ENCODE data around the gene TICAM2. TPM values are rescaled to one million over a fixed set of nuclear protein-coding genes. Genes with fewer than 3 reads are reported as not detected.

TICAM2 gene
- total RNA-seq, 1 donor from 2014 or later: 1.9 TPM

DNA sequence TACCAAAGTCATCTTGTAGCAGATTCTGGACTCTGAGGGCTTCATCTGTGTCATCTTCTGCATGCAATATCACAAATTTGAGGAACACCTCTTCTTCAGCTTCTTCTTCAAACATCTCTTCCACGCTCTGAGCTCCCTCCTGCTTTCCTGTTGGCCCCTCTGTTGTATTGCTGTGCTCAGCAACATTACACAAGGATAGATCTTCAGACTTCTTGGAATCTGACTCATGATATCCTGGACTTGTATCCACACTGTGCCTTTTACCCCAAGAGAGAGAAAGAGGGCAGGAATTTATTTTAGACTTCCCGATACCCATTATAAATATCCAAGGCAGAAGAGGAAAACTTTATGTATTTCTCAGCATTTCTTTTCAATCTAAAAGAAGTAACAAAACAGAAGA, 21.3 kb downstream of the TICAM2 start:
- H3K4me3 Mint-ChIP-seq (ENCODE audit: unreplicated experiment): no peak overlapping the region
- H3K36me3 Mint-ChIP-seq (ENCODE audit: low read depth, unreplicated experiment): no peaks in the 10 kb centered on the region
- no peaks in the 10 kb centered on the region for H3K27me3 Mint-ChIP-seq (ENCODE audit: unreplicated experiment)
- H3K4me1 Mint-ChIP-seq (ENCODE audit: unreplicated experiment): peaks cover 3% of the 10 kb centered on the region
- DNase-seq (ENCODE audit: low spot score): no peak
- TF ChIP-seq, protein P1, sequence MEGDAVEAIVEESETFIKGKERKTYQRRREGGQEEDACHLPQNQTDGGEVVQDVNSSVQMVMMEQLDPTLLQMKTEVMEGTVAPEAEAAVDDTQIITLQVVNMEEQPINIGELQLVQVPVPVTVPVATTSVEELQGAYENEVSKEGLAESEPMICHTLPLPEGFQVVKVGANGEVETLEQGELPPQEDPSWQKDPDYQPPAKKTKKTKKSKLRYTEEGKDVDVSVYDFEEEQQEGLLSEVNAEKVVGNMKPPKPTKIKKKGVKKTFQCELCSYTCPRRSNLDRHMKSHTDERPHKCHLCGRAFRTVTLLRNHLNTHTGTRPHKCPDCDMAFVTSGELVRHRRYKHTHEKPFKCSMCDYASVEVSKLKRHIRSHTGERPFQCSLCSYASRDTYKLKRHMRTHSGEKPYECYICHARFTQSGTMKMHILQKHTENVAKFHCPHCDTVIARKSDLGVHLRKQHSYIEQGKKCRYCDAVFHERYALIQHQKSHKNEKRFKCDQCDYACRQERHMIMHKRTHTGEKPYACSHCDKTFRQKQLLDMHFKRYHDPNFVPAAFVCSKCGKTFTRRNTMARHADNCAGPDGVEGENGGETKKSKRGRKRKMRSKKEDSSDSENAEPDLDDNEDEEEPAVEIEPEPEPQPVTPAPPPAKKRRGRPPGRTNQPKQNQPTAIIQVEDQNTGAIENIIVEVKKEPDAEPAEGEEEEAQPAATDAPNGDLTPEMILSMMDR (IDR thresholded peaks at IDR 0.05; ENCODE audit: unreplicated experiment): no peak
- H3K9me3 Mint-ChIP-seq (ENCODE audit: unreplicated experiment): no peaks in the 10 kb centered on the region
- H3K27ac Mint-ChIP-seq (ENCODE audit: unreplicated experiment): no peak overlapping the region

DNA sequence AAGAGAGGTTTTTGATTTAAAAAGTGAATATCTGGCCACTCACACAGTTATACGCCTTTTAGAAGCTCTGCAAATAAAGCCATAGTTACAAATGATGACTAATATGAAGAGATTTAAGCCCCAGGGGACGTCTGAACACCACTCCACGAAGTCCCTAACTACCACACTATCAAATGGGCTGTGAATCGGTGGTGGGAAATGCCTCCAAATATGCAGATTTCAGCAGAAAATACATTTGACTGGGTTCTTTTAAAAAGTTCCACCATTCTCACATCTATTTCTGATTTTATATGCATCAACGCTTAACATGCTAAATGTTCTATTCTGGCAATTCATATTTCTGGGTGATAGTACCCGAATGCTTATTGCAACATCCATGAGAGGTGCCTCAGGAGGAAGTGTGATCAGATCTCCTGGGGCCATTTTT, 22.5 kb downstream of the TICAM2 start:
- no peak overlapping the region for H3K27ac Mint-ChIP-seq (ENCODE audit: unreplicated experiment)
- no peak for DNase-seq (ENCODE audit: low spot score)
- H3K4me1 Mint-ChIP-seq (ENCODE audit: unreplicated experiment): peaks cover 7% of the 10 kb centered on the region
- no peak overlapping the region for H3K4me3 Mint-ChIP-seq (ENCODE audit: unreplicated experiment)
- H3K27me3 Mint-ChIP-seq (ENCODE audit: unreplicated experiment): no peaks in the 10 kb centered on the region
- H3K9me3 Mint-ChIP-seq (ENCODE audit: unreplicated experiment): no peaks in the 10 kb centered on the region
- no peaks in the 10 kb centered on the region for H3K36me3 Mint-ChIP-seq (ENCODE audit: low read depth, unreplicated experiment)
- TF ChIP-seq, protein P1 (IDR thresholded peaks at IDR 0.05; ENCODE audit: unreplicated experiment): no peak

DNA sequence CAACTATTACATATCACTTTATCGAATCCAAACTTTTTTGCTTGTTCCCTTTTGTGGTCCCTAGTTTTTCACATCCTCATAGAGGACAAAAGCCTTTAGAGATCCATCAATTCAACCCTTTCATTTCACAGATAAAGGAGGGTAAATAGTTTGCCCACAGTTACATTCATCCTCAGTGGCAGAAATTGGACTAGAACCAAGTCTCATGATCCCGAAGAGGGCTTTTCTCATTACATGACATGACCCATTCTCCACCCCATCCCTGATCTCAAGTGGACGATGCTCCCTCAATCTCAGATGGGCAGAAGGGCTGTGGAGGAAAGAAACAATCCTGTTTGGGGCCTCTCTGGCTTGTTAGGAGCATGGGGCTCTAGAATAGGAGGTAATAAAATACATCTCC, 23.1 kb downstream of the TICAM2 start:
- H3K27me3 Mint-ChIP-seq (ENCODE audit: unreplicated experiment): no peaks in the 10 kb centered on the region
- no peak overlapping the region for H3K27ac Mint-ChIP-seq (ENCODE audit: unreplicated experiment)
- H3K4me3 Mint-ChIP-seq (ENCODE audit: unreplicated experiment): no peak overlapping the region
- no peak for DNase-seq (ENCODE audit: low spot score)
- no peaks in the 10 kb centered on the region for H3K9me3 Mint-ChIP-seq (ENCODE audit: unreplicated experiment)
- TF ChIP-seq, protein P1 (IDR thresholded peaks at IDR 0.05; ENCODE audit: unreplicated experiment): no peak
- H3K4me1 Mint-ChIP-seq (ENCODE audit: unreplicated experiment): peaks cover 7% of the 10 kb centered on the region
- no peaks in the 10 kb centered on the region for H3K36me3 Mint-ChIP-seq (ENCODE audit: low read depth, unreplicated experiment)

DNA sequence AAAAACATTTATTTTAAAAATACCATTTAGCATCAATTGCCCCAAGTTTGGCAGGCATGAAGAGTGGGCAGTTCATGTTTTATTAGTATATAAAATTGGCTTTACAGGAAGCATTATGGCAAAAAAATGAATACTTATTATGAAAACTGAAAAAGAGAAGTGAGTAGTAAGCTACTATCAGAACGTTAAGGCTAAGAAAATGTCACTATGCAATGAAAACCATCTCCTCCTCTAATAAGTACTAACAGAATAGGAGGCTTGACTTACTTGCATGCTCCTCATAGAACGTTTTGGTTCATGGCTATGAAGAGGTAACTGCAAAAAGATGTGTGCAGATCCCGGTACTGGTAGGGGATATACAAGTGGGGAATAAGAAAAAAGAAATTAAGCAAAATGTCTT, 23.6 kb downstream of the TICAM2 start:
- no peak for DNase-seq (ENCODE audit: low spot score)
- H3K4me1 Mint-ChIP-seq (ENCODE audit: unreplicated experiment): peaks cover 7% of the 10 kb centered on the region
- no peaks in the 10 kb centered on the region for H3K36me3 Mint-ChIP-seq (ENCODE audit: low read depth, unreplicated experiment)
- no peak overlapping the region for H3K4me3 Mint-ChIP-seq (ENCODE audit: unreplicated experiment)
- H3K27ac Mint-ChIP-seq (ENCODE audit: unreplicated experiment): no peak overlapping the region
- no peaks in the 10 kb centered on the region for H3K9me3 Mint-ChIP-seq (ENCODE audit: unreplicated experiment)
- TF ChIP-seq, protein P1 (IDR thresholded peaks at IDR 0.05; ENCODE audit: unreplicated experiment): no peak
- no peaks in the 10 kb centered on the region for H3K27me3 Mint-ChIP-seq (ENCODE audit: unreplicated experiment)

DNA sequence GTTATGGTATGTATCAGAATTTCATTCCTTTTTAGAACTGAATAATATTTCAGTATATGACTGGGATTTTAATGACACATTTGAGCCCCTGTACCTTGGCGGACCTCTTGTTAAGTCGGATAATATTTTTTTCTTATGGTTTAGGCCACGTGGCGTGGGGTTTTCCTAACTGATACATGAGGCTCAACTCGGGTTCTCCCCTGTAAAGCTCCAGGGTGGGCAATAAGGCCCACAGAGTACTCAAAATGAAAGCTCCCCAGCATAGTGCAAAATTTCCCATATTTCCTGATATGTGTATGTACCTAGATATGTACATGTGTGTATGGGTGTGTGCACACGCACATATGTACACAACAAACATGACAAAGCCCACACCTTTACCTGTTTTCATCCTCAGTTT, 24.5 kb downstream of the TICAM2 start:
- no peaks in the 10 kb centered on the region for H3K36me3 Mint-ChIP-seq (ENCODE audit: low read depth, unreplicated experiment)
- no peak overlapping the region for H3K27ac Mint-ChIP-seq (ENCODE audit: unreplicated experiment)
- peaks cover 4% of the 10 kb centered on the region for H3K4me1 Mint-ChIP-seq (ENCODE audit: unreplicated experiment)
- TF ChIP-seq, protein P1 (IDR thresholded peaks at IDR 0.05; ENCODE audit: unreplicated experiment): no peak
- no peaks in the 10 kb centered on the region for H3K27me3 Mint-ChIP-seq (ENCODE audit: unreplicated experiment)
- H3K4me3 Mint-ChIP-seq (ENCODE audit: unreplicated experiment): no peak overlapping the region
- no peaks in the 10 kb centered on the region for H3K9me3 Mint-ChIP-seq (ENCODE audit: unreplicated experiment)
- DNase-seq (ENCODE audit: low spot score): no peak

All from endothelial cell (in vitro differentiated cells).